CD14-positive monocyte (primary cell): Measurements from ENCODE around the gene MACF1. TPM values are rescaled to one million over a fixed set of nuclear protein-coding genes. Genes with fewer than 3 reads are reported as not detected.
A peak's percentile ranks its signal among the peaks of the same experiment; 100 is the strongest.

ENCODE experiments used
- DNase-seq, 3 donors: peaks; one replicate each; pipeline ENCODE4 v3.0.0-alpha.2; 2011 to 2022
- H2AFZ ChIP-seq: 2 replicates; pipeline ENCODE4 v1.6.0; 2012; ENCODE audit warnings: mild to moderate bottlenecking, low read depth, low read length, inconsistent platforms; ENCODE audit not compliant: insufficient read depth, poor library complexity, severe bottlenecking
- H3K27ac ChIP-seq, 2 donors: 1 replicate in 1 of 2; 2 replicates in 1 of 2; pipeline ENCODE4 v1.5.1; 2012 to 2013; ENCODE audit warnings: low read length in 2 of 2, control low read depth in 1 of 2, inconsistent platforms in 1 of 2, low read depth in 1 of 2, mild to moderate bottlenecking in 1 of 2
- H3K27me3 ChIP-seq, 2 donors: one replicate each; pipeline versions ENCODE4 v1.6.0 to v1.6.1; 2011 to 2013; ENCODE audit warnings: low read length in 2 of 2; ENCODE audit not compliant: control insufficient read depth in 2 of 2, insufficient read depth in 2 of 2
- H3K36me3 ChIP-seq, 2 donors: replicated peaks in 1 of 2; 1 replicate in 1 of 2; 2 replicates in 1 of 2; pipeline versions ENCODE4 v1.5.1 to v1.6.1; 2012 to 2013; ENCODE audit warnings: low read length in 2 of 2, control low read depth in 1 of 2, inconsistent platforms in 1 of 2, mild to moderate bottlenecking in 1 of 2; ENCODE audit not compliant: insufficient read depth in 2 of 2, control insufficient read depth in 1 of 2
- H3K4me1 ChIP-seq, 2 donors: 1 replicate in 1 of 2; 2 replicates in 1 of 2; pipeline versions ENCODE4 v1.5.1 to v1.6.1; 2012 to 2013; ENCODE audit warnings: low read length in 2 of 2, control low read depth in 1 of 2, inconsistent platforms in 1 of 2, mild to moderate bottlenecking in 1 of 2, moderate library complexity in 1 of 2; ENCODE audit not compliant: insufficient read depth in 2 of 2, control insufficient read depth in 1 of 2
- H3K4me2 ChIP-seq: replicated peaks from 2 replicates; pipeline ENCODE3; 2012; ENCODE audit warnings: low read length, moderate library complexity, mild to moderate bottlenecking; ENCODE audit not compliant: poor library complexity, severe bottlenecking; ENCODE audit errors: extremely low read depth
- H3K4me3 ChIP-seq, 3 experiments: fragments of 200-600 bp in 1 of 3; sonication (generic) in 1 of 3; replicated peaks in 1 of 3; 1 replicate in 2 of 3; 2 replicates in 1 of 3; pipeline ENCODE4 v1.5.1; 2011 to 2013; ENCODE audit warnings: low read length in 3 of 3, mild to moderate bottlenecking in 3 of 3, control low read depth in 2 of 3, low read depth in 2 of 3, inconsistent platforms in 1 of 3, moderate library complexity in 1 of 3
- H3K79me2 ChIP-seq: 2 replicates; pipeline ENCODE4 v1.6.0; 2012; ENCODE audit warnings: mild to moderate bottlenecking, control low read depth, inconsistent platforms, low read length, moderate library complexity; ENCODE audit not compliant: insufficient read depth
- H3K9ac ChIP-seq: 2 replicates; pipeline ENCODE4 v1.6.0; 2017; ENCODE audit warnings: low read length, mild to moderate bottlenecking; ENCODE audit not compliant: insufficient read depth, poor library complexity, severe bottlenecking
- H3K9me3 ChIP-seq, 2 donors: replicated peaks in 1 of 2; 1 replicate in 1 of 2; 2 replicates in 1 of 2; pipeline versions ENCODE4 v1.5.1 to v1.6.1; 2012 to 2013; ENCODE audit warnings: low read length in 2 of 2, control low read depth in 1 of 2; ENCODE audit not compliant: control insufficient read depth in 1 of 2, insufficient read depth in 1 of 2
- H4K20me1 ChIP-seq: 2 replicates; pipeline ENCODE4 v1.6.0; 2012; ENCODE audit warnings: mild to moderate bottlenecking, low read length, control low read depth, moderate library complexity; ENCODE audit not compliant: insufficient read depth
- H3K27ac Mint-ChIP-seq, 7 donors: one replicate each; pipeline ENCODE4 v1.8.0; 2020; ENCODE audit warnings: mild to moderate bottlenecking in 7 of 7, mixed read lengths in 7 of 7, moderate library complexity in 6 of 7, inconsistent platforms in 2 of 7
- H3K27me3 Mint-ChIP-seq, 3 donors: one replicate each; pipeline ENCODE4 v1.8.0; 2021 to 2022; ENCODE audit warnings: low read depth in 3 of 3, mild to moderate bottlenecking in 3 of 3, mixed read lengths in 3 of 3, moderate library complexity in 3 of 3, inconsistent platforms in 1 of 3
- H3K36me3 Mint-ChIP-seq, 2 donors: one replicate each; pipeline ENCODE4 v1.8.0; 2020; ENCODE audit warnings: mixed read lengths in 2 of 2, inconsistent platforms in 1 of 2, mild to moderate bottlenecking in 1 of 2
- H3K4me1 Mint-ChIP-seq: one replicate; pipeline ENCODE4 v1.8.0; 2020; ENCODE audit warnings: mild to moderate bottlenecking, mixed read lengths
- H3K4me3 Mint-ChIP-seq, 2 donors: one replicate each; pipeline ENCODE4 v1.8.0; 2020; ENCODE audit warnings: mild to moderate bottlenecking in 2 of 2, mixed read lengths in 2 of 2, moderate library complexity in 1 of 2
- H3K9me3 Mint-ChIP-seq, 7 donors: one replicate each; pipeline ENCODE4 v1.8.0; 2020 to 2022; ENCODE audit warnings: mixed read lengths in 7 of 7, mild to moderate bottlenecking in 6 of 7, moderate library complexity in 6 of 7, inconsistent platforms in 2 of 7
- WGBS: methylation state at CpG from one replicate; pipeline ENCODE4 v1.1.5; 2013; ENCODE audit warnings: missing lambda C conversion rate; ENCODE audit not compliant: insufficient coverage; 5-methylcytosine and 5-hydroxymethylcytosine counted together
- intact Hi-C, 2 donors: fragments of 100-400 bp; cut with micrococcal nuclease; formaldehyde crosslinking; loops; one replicate each; pipeline versions ENCODE4 v1.15.0 to v1.15.1; 2023
- polyA plus RNA-seq, 3 donors: library from polyadenylated mRNA; depleted of rRNA in 1 of 3; unstranded in 2 of 3; stranded (reverse) in 1 of 3; fragments of 300-500 nt in 2 of 3; fragments of >200 nt in 1 of 3; fragmentation: Illumina TruSeq in 2 of 3; gene quantifications; 1 replicate in 2 of 3; 2 replicates in 1 of 3; pipeline ENCODE4 v1.2.3, GENCODE V29; 2012 to 2021
- TF ChIP-seq, protein P1 (sequence below): fragments of 200-600 bp; IDR thresholded peaks from one replicate; pipeline ENCODE4 v1.8.0; 2022; ENCODE audit warnings: antibody characterized with exemption, mild to moderate bottlenecking

Gene MACF1
- polyA plus RNA-seq, 3 donors: 3.4 to 36.8 (median 4.5) TPM

DNA sequence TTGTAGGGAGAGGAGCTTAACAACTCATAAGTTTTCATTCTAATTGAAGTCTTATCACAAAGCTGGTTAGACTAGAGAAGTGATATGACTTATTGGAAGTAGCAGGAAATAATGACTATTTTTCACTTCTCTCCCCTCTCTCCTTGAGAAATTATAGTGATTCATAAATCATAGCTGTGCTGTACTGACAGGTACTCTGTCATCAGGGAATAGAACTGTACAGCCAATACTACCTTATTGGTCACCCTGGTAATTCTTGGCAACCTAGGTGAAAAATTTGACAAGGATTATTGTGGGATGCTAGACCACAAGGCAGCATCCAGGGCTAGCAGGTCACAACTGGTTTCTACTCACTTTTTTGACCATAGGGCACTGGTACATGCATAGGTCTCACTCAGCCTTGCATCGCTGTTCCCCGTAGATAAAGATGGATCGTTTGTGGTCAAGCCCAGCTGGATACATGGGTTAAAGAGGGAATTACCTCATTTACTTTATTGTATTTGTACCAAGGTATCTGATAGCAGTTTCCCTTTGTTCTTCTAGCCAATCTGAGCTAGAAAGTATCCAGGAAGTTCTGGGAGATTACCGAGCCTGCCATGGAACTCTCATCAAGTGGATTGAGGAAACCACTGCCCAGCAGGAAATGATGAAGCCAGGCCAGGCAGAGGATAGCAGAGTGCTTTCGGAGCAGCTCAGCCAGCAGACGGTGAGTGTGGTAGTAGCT is 113.6 kb downstream of the MACF1 start:
- H3K36me3 Mint-ChIP-seq: peaks cover 88 to 93% of the 10 kb centered on the region in 2 donors
- no peak overlapping the region for H3K4me3 Mint-ChIP-seq
- H3K9me3 ChIP-seq: no peaks in the 10 kb centered on the region
- H3K9ac ChIP-seq: no peak overlapping the region
- H4K20me1 ChIP-seq: no peaks in the 10 kb centered on the region
- H3K4me1 Mint-ChIP-seq: no peaks in the 10 kb centered on the region
- TF ChIP-seq, protein P1, sequence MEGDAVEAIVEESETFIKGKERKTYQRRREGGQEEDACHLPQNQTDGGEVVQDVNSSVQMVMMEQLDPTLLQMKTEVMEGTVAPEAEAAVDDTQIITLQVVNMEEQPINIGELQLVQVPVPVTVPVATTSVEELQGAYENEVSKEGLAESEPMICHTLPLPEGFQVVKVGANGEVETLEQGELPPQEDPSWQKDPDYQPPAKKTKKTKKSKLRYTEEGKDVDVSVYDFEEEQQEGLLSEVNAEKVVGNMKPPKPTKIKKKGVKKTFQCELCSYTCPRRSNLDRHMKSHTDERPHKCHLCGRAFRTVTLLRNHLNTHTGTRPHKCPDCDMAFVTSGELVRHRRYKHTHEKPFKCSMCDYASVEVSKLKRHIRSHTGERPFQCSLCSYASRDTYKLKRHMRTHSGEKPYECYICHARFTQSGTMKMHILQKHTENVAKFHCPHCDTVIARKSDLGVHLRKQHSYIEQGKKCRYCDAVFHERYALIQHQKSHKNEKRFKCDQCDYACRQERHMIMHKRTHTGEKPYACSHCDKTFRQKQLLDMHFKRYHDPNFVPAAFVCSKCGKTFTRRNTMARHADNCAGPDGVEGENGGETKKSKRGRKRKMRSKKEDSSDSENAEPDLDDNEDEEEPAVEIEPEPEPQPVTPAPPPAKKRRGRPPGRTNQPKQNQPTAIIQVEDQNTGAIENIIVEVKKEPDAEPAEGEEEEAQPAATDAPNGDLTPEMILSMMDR: no peak
- no peak overlapping the region for H3K4me2 ChIP-seq
- no peak for DNase-seq
- peak overlapping the region in 1 of 2 donors; percentile 32 for H3K27ac ChIP-seq
- H3K4me3 ChIP-seq: no peak overlapping the region
- H3K27me3 Mint-ChIP-seq: peaks cover 0 to 1% (median 0%) of the 10 kb centered on the region in 3 donors
- no peaks in the 10 kb centered on the region for H3K4me1 ChIP-seq
- intact Hi-C loops: loop anchor here in 1 of 2 donors (10.0 kb wide), 1 partner anchor 127 kb away; no protein-coding TSS in a partner anchor
- peaks cover 95 to 100% of the 10 kb centered on the region in 2 donors for H3K36me3 ChIP-seq
- 18% methylated on average over 1 of the region's 6 CpGs for WGBS
- no peak overlapping the region for H2AFZ ChIP-seq
- H3K27ac Mint-ChIP-seq: peak overlapping the region in 2 of 7 donors; percentile 13 to 18
- H3K79me2 ChIP-seq: no peaks in the 10 kb centered on the region
- no peaks in the 10 kb centered on the region for H3K27me3 ChIP-seq
- no peaks in the 10 kb centered on the region for H3K9me3 Mint-ChIP-seq

DNA sequence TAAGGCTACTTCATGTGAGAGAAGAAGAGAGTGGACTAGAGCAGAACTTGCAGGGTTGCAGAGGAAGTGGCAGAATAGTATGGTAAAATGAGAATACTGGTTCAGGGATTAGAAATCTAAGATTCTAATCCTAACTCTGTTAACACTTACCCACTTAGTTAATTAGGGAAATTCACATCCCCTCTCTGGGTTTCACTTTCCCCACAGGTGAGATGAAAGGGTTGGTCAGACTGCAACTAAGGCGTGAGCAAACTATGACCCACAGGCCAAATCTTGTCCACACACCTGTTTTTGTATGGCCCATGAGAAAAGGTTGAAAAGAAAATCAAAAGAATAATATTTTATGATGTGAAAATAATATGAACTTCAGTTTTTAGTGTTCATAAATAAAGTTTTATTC is 117.5 kb downstream of the MACF1 start:
- no peaks in the 10 kb centered on the region for H3K27me3 Mint-ChIP-seq
- WGBS: no CpG with 5 or more reads among the region's 1 CpG
- Histone ChIP-seq H4K20me1 (no peaks in the 10 kb centered on the region), H3K9me3 (no peaks in the 10 kb centered on the region), H3K36me3 (peaks cover 100% of the 10 kb centered on the region in 2 donors), H3K4me3 (no peak overlapping the region), H3K27me3 (no peaks in the 10 kb centered on the region), H2AFZ (no peak overlapping the region), H3K4me1 (no peaks in the 10 kb centered on the region), H3K9ac (no peak overlapping the region), H3K27ac (no peak overlapping the region), H3K4me2 (no peak overlapping the region), H3K79me2 (no peaks in the 10 kb centered on the region)
- no peaks in the 10 kb centered on the region for H3K4me1 Mint-ChIP-seq
- TF ChIP-seq, protein P1: no peak
- intact Hi-C loops: no loop called here
- H3K27ac Mint-ChIP-seq: peak overlapping the region in 1 of 7 donors; percentile 61
- peaks cover 64 to 65% of the 10 kb centered on the region in 2 donors for H3K36me3 Mint-ChIP-seq
- no peak for DNase-seq
- H3K9me3 Mint-ChIP-seq: no peaks in the 10 kb centered on the region
- H3K4me3 Mint-ChIP-seq: no peak overlapping the region
